GM12878 (cell line): ENCODE measurements around the gene ALPP. TPM values are rescaled to one million over a fixed set of nuclear protein-coding genes. Genes with fewer than 3 reads are reported as not detected.

Experiments
- ATAC-seq: fragments of 200-7000 bp; cut with Tn5 transposase; 3 replicates; pipeline ENCODE4 v1.9.1; 2020; ENCODE audit warnings: mild to moderate bottlenecking, moderate library complexity
- BruUV-seq: library from RNA; stranded (reverse); fragments of 400-500 nt; replicated peaks from 2 replicates; lab custom pipeline; 2021; lab: Mats Ljungman, UMichigan
- CTCF ChIA-PET: fragments of 300-600 bp; sonication (Branson Sonifier 250); formaldehyde crosslinking; extraction: SDS; loops from one replicate; lab custom pipeline; 2021; ENCODE audit warnings: inconsistent platforms; lab: Yijun Ruan, JAX
- POLR2A ChIA-PET: fragments of 350-600 bp; formaldehyde crosslinking; extraction: SDS; loops from one replicate; lab custom pipeline; 2021; ENCODE audit warnings: inconsistent platforms; lab: Charles Lee
- RAD21 ChIA-PET: fragments of 300-600 bp; sonication (Branson Sonifier 250); formaldehyde crosslinking; loops from one replicate; lab custom pipeline; 2023; ENCODE audit warnings: antibody characterized with exemption; ENCODE audit not compliant: unreplicated experiment; lab: Charles Lee
- SMC1A ChIA-PET: fragments of 300-600 bp; sonication (Branson Sonifier 250); formaldehyde crosslinking; loops from one replicate; lab custom pipeline; 2023; ENCODE audit not compliant: unreplicated experiment, uncharacterized antibody; lab: Charles Lee
- DNase-seq: peaks from one replicate; pipeline ENCODE4 v3.0.0-alpha.2; 2011; ENCODE audit warnings: low read depth, low spot score
- FAIRE-seq: peaks from 3 replicates; lab custom pipeline; 2011; peaks lifted over from hg19 to GRCh38; lab: Jason Lieb, UNC
- H2AFZ ChIP-seq: 2 replicates; pipeline ENCODE4 v1.6.0; 2011; ENCODE audit warnings: low read depth, low read length, control low read depth; ENCODE audit not compliant: control insufficient read depth
- H3K27ac ChIP-seq: 2 replicates; pipeline ENCODE4 v1.5.1; 2011; ENCODE audit warnings: control low read depth; ENCODE audit not compliant: control insufficient read depth, insufficient read depth
- H3K27me3 ChIP-seq, 2 experiments: replicated peaks in 1 of 2; 2 replicates each; pipeline versions ENCODE4 v1.6.0 to v1.6.1; 2011; ENCODE audit warnings: low read length in 1 of 2; ENCODE audit not compliant: control insufficient read depth in 2 of 2, insufficient read depth in 2 of 2
- H3K36me3 ChIP-seq, 2 experiments: 2 replicates each; pipeline ENCODE4 v1.5.1; 2011; ENCODE audit warnings: low read length in 1 of 2; ENCODE audit not compliant: control insufficient read depth in 2 of 2, insufficient read depth in 2 of 2
- H3K4me1 ChIP-seq: 2 replicates; pipeline ENCODE4 v1.6.1; 2011; ENCODE audit warnings: mild to moderate bottlenecking, low read length, moderate library complexity, mixed read lengths; ENCODE audit not compliant: control insufficient read depth, insufficient read depth
- H3K4me2 ChIP-seq: 2 replicates; pipeline ENCODE4 v1.6.0; 2011; ENCODE audit warnings: control low read depth; ENCODE audit not compliant: control insufficient read depth, insufficient read depth
- H3K4me3 ChIP-seq: fragments of 200-600 bp; sonication (generic); 2 replicates; pipeline ENCODE4 v1.5.1; 2016
- H3K79me2 ChIP-seq: 2 replicates; pipeline ENCODE4 v1.6.0; 2011; ENCODE audit warnings: low read length; ENCODE audit not compliant: control insufficient read depth, insufficient read depth
- H3K9ac ChIP-seq: 2 replicates; pipeline ENCODE4 v1.8.0; 2011; ENCODE audit warnings: low read length, control low read depth, mixed read lengths; ENCODE audit not compliant: control insufficient read depth, insufficient read depth
- H3K9me3 ChIP-seq: replicated peaks from 3 replicates; pipeline ENCODE4 v1.5.1; 2011; ENCODE audit warnings: mild to moderate bottlenecking, low read length; ENCODE audit not compliant: control insufficient read depth, insufficient read depth
- H4K20me1 ChIP-seq: 2 replicates; pipeline ENCODE4 v1.6.0; 2011; ENCODE audit not compliant: control insufficient read depth, insufficient read depth
- ASH2L ChIP-seq: fragments of 300-600, 200-600 bp; sonication (generic); IDR thresholded peaks from 2 replicates; pipeline ENCODE4 v1.6.1; 2017; ENCODE audit warnings: low read depth, mild to moderate bottlenecking, borderline replicate concordance
- CHD2 ChIP-seq: IDR thresholded peaks from 2 replicates; pipeline ENCODE4 v1.6.1; 2011; ENCODE audit warnings: low read depth, low read length, improper control_type of control experiment, borderline replicate concordance
- IKZF1 ChIP-seq: fragments of 450-650 bp; conservative IDR thresholded peaks from 2 replicates; pipeline ENCODE4 v1.6.1; 2017; ENCODE audit warnings: antibody characterized with exemption, mild to moderate bottlenecking
- JUND ChIP-seq: IDR thresholded peaks from 2 replicates; pipeline ENCODE4 v1.6.1; 2012; ENCODE audit warnings: low read depth, mild to moderate bottlenecking, low read length, improper control_type of control experiment, moderate library complexity
- NR2C1 ChIP-seq: fragments of 450-650 bp; IDR thresholded peaks from 2 replicates; pipeline ENCODE4 v1.6.1; 2017; ENCODE audit warnings: antibody characterized with exemption, mild to moderate bottlenecking, moderate library complexity
- SKIL ChIP-seq: fragments of 450-650 bp; IDR thresholded peaks from 2 replicates; pipeline ENCODE4 v1.6.1; 2017; ENCODE audit warnings: mild to moderate bottlenecking, low read depth, inconsistent platforms; ENCODE audit not compliant: poor library complexity, severe bottlenecking
- ZNF207 ChIP-seq: fragments of 450-650 bp; IDR thresholded peaks from 2 replicates; pipeline ENCODE4 v1.6.1; 2014; ENCODE audit warnings: antibody characterized with exemption, mild to moderate bottlenecking, borderline replicate concordance
- WGBS: methylation state at CpG from one replicate; pipeline ENCODE4 v1.1.6; 2016; ENCODE audit warnings: low lambda C conversion rate; ENCODE audit not compliant: insufficient replicate concordance, insufficient coverage; ENCODE audit errors: missing lambda C conversion rate; 5-methylcytosine and 5-hydroxymethylcytosine counted together
- in situ Hi-C: fragments of 300-500 bp; cut with MboI; formaldehyde crosslinking; loops from 9 replicates; pipeline ENCODE4 v1.14.3; 2018; ENCODE audit warnings: mixed read lengths
- intact Hi-C: fragments of 100-400 bp; cut with micrococcal nuclease; formaldehyde crosslinking; loops from one replicate; pipeline ENCODE4 v1.14.2; 2022; ENCODE audit not compliant: unreplicated experiment
- polyA plus RNA-seq, 11 experiments: library from polyadenylated mRNA; depleted of rRNA in 4 of 11; unstranded in 6 of 11; stranded (reverse) in 5 of 11; fragments of >200 nt; fragmentation: Nextera tagmentation in 4 of 11; fragmentation: Illumina TruSeq in 1 of 11; extraction: Ambion mirVana in 4 of 11; extraction: Trizol in 1 of 11; gene quantifications; 1 replicate in 1 of 11; 2 replicates in 10 of 11; pipeline versions ENCODE4 v1.2.1 to v1.2.3, GENCODE V29; 2011 to 2016; ENCODE audit warnings: inconsistent platforms in 2 of 11, missing spikeins in 2 of 11, low read depth in 1 of 11
- total RNA-seq, 4 experiments: library from RNA; depleted of rRNA in 3 of 4; stranded (reverse); fragments of >200 nt in 3 of 4; fragmentation: Illumina TruSeq in 1 of 4; extraction: Trizol in 1 of 4; gene quantifications; 2 replicates each; pipeline versions ENCODE4 v1.2.1 to v1.2.3, GENCODE V29; 2013 to 2021
- TF ChIP-seq, protein P1 (sequence below): fragments of 450-650 bp; formaldehyde crosslinking; IDR thresholded peaks from 2 replicates; pipeline ENCODE4 v1.4.0; 2020; ENCODE audit warnings: mild to moderate bottlenecking, moderate library complexity

ALPP gene
- total and polyA plus RNA-seq, 10 of the 15 experiments (the other 5 are each of a cell fraction or from before 2014, with no cell fraction given), result 0.21 TPM; not detected in 9

DNA sequence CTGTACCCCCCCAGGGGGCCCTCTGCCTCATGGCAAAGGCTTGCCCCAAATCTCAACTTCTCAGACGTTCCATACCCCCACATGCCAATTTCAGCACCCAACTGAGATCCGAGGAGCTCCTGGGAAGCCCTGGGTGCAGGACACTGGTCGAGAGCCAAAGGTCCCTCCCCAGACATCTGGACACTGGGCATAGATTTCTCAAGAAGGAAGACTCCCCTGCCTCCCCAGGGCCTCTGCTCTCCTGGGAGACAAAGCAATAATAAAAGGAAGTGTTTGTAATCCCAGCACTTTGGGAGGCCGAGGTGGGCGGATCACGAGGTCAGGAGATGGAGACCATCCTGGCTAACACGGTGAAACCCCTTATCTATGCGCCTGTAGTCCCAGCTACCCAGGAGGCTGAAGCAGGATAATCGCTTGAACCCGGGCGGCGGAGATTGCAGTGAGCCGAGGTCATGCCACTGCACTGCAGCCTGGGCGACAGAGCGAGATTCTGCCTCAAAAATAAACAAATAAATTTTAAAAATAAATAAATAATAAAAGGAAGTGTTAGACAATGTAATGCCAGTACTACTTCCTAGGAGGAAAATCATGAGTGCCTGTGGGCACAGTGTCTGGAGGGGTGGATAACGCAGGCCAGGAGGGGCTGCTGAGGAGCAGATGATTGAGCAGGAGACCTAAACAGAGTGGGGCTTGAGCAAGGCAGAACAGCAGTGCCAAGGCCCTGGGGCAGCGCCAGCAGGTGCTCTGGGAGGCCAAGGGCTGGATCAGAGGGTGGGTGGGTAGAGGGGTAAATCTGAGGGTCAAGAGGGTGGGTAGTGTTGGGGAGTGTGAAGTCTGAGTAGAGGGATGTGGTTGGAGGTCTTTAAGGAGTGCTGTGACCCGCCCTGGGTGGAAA, 4.0 kb downstream of the ALPP start:
- 29% methylated on average over 17 of the region's 18 CpGs for WGBS
- BruUV-seq, result no TSS peak
- in situ Hi-C loops, result loop anchor here (5.0 kb wide), 1 partner anchor 50 kb away; no protein-coding TSS in a partner anchor

More for the DNA sequence above, 4.0 kb downstream of the ALPP start:
- H2AFZ ChIP-seq, result no peak overlapping the region
- no peaks in the 10 kb centered on the region for H3K79me2 ChIP-seq
- H3K4me2 ChIP-seq, result no peak overlapping the region
- intact Hi-C loops, result no loop called here
- DNase-seq, result no peak
- TF ChIP-seq IKZF1 (no peak), JUND (no peak), SKIL (no peak), ASH2L (no peak), NR2C1 (no peak), CHD2 (no peak), ZNF207 (no peak)
- TF ChIP-seq, protein P1, sequence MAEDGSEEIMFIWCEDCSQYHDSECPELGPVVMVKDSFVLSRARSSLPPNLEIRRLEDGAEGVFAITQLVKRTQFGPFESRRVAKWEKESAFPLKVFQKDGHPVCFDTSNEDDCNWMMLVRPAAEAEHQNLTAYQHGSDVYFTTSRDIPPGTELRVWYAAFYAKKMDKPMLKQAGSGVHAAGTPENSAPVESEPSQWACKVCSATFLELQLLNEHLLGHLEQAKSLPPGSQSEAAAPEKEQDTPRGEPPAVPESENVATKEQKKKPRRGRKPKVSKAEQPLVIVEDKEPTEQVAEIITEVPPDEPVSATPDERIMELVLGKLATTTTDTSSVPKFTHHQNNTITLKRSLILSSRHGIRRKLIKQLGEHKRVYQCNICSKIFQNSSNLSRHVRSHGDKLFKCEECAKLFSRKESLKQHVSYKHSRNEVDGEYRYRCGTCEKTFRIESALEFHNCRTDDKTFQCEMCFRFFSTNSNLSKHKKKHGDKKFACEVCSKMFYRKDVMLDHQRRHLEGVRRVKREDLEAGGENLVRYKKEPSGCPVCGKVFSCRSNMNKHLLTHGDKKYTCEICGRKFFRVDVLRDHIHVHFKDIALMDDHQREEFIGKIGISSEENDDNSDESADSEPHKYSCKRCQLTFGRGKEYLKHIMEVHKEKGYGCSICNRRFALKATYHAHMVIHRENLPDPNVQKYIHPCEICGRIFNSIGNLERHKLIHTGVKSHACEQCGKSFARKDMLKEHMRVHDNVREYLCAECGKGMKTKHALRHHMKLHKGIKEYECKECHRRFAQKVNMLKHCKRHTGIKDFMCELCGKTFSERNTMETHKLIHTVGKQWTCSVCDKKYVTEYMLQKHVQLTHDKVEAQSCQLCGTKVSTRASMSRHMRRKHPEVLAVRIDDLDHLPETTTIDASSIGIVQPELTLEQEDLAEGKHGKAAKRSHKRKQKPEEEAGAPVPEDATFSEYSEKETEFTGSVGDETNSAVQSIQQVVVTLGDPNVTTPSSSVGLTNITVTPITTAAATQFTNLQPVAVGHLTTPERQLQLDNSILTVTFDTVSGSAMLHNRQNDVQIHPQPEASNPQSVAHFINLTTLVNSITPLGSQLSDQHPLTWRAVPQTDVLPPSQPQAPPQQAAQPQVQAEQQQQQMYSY (CRISPR knock-in tag), result no peak
- no peak for FAIRE-seq
- peaks cover 0 to 7% of the 10 kb centered on the region in 2 experiments; a peak in 2 of 4 replicates for H3K27me3 ChIP-seq
- no peak for ATAC-seq
- CTCF ChIA-PET, result no interaction called here
- no peak overlapping the region for H3K4me3 ChIP-seq
- H3K36me3 ChIP-seq, result no peaks in the 10 kb centered on the region
- SMC1A ChIA-PET, result no interaction called here
- no peaks in the 10 kb centered on the region for H3K9me3 ChIP-seq
- no peaks in the 10 kb centered on the region for H3K4me1 ChIP-seq
- no peaks in the 10 kb centered on the region for H4K20me1 ChIP-seq
- H3K9ac ChIP-seq, result no peak overlapping the region
- H3K27ac ChIP-seq, result no peak overlapping the region
- POLR2A ChIA-PET, result no interaction called here
- RAD21 ChIA-PET, result no interaction called here
